ENCODE data around the gene PPP4C.

GRCh38 chr16:30088237-30088831 lies 12.5 kb downstream of the PPP4C start:
- TF ChIP-seq POLR2A (IDR thresholded peaks at IDR 0.05; ENCODE audit: control extremely low read depth in 1 of 2, low read depth in 2 of 2, low read length in 2 of 2) (no peak), CTCF (IDR thresholded peaks at IDR 0.05; ENCODE audit: control extremely low read depth in 1 of 3, insufficient read depth in 1 of 3, low read depth in 1 of 3, low read length in 3 of 3) (no peak), JUND (IDR thresholded peaks at IDR 0.05; ENCODE audit: low read length) (no peak), MAFK (IDR thresholded peaks at IDR 0.05; ENCODE audit: low read depth, low read length) (0 out of 2 replicates have a peak, but pooled peaks have one; percentile 30), RAD21 (IDR thresholded peaks at IDR 0.05 in 1 of 2, conservative IDR thresholded peaks at IDR 0.05 in 1 of 2; ENCODE audit: low read depth in 2 of 2, low read length in 2 of 2) (no peak), HDAC6 (IDR thresholded peaks at IDR 0.05; ENCODE audit: low read depth, low read length) (no peak), RBBP5 (IDR thresholded peaks at IDR 0.05; ENCODE audit: borderline replicate concordance, low read depth, low read length) (no peak), EZH2 (IDR thresholded peaks at IDR 0.05; ENCODE audit: low read depth, low read length, severe bottlenecking) (no peak), BACH1 (IDR thresholded peaks at IDR 0.05; ENCODE audit: low read length) (no peak), MAX (IDR thresholded peaks at IDR 0.05) (no peak), POLR2AphosphoS5 (IDR thresholded peaks at IDR 0.05; ENCODE audit: low read depth, low read length) (no peak), YY1 (IDR thresholded peaks at IDR 0.05; ENCODE audit: low read depth, low read length) (no peak), CHD2 (IDR thresholded peaks at IDR 0.05; ENCODE audit: low read length) (no peak)
